Endodermal cell (in vitro differentiated cells): ENCODE measurements around the gene MAN1A2. TPM values are rescaled to one million over a fixed set of nuclear protein-coding genes. Genes with fewer than 3 reads are reported as not detected.
A peak's percentile ranks its signal among the peaks of the same experiment; 100 is the strongest.

Experiments
- DNase-seq: peaks from one replicate; pipeline ENCODE4 v3.0.0-alpha.2; 2017
- H3K27ac ChIP-seq: 2 replicates; pipeline ENCODE4 v1.5.1; 2013; ENCODE audit warnings: mild to moderate bottlenecking, low read depth, low read length, moderate library complexity
- H3K27me3 ChIP-seq: 2 replicates; pipeline ENCODE4 v1.6.1; 2013; ENCODE audit warnings: mild to moderate bottlenecking, low read length, moderate library complexity; ENCODE audit not compliant: insufficient read depth, control insufficient read depth, poor library complexity, severe bottlenecking
- H3K36me3 ChIP-seq: 2 replicates; pipeline ENCODE4 v1.7.0; 2013; ENCODE audit warnings: mild to moderate bottlenecking, low read length, moderate library complexity; ENCODE audit not compliant: control insufficient read depth, insufficient read depth
- H3K4me1 ChIP-seq: one replicate; pipeline ENCODE4 v1.7.0; 2013; ENCODE audit warnings: low read length; ENCODE audit not compliant: control insufficient read depth, insufficient read depth
- H3K4me3 ChIP-seq: 2 replicates; pipeline ENCODE4 v1.5.1; 2013; ENCODE audit warnings: mild to moderate bottlenecking, low read length, moderate library complexity
- H3K9ac ChIP-seq: 2 replicates; pipeline ENCODE4 v1.6.1; 2013; ENCODE audit warnings: mild to moderate bottlenecking, low read length, moderate library complexity; ENCODE audit not compliant: poor library complexity, severe bottlenecking; ENCODE audit errors: extremely low read depth
- H3K9me3 ChIP-seq: 2 replicates; pipeline ENCODE4 v1.6.1; 2013; ENCODE audit warnings: mild to moderate bottlenecking, low read length, moderate library complexity; ENCODE audit not compliant: control insufficient read depth
- H3K27ac Mint-ChIP-seq: 2 replicates; pipeline ENCODE4 v1.8.0; 2020; ENCODE audit warnings: mixed read lengths
- H3K27me3 Mint-ChIP-seq: 2 replicates; pipeline ENCODE4 v1.8.0; 2021; ENCODE audit warnings: mild to moderate bottlenecking, mixed read lengths; ENCODE audit not compliant: insufficient read depth
- H3K36me3 Mint-ChIP-seq: 2 replicates; pipeline ENCODE4 v1.8.0; 2020; ENCODE audit warnings: low read depth, mixed read lengths
- H3K4me1 Mint-ChIP-seq: 2 replicates; pipeline ENCODE4 v1.8.0; 2020; ENCODE audit warnings: mixed read lengths
- H3K4me3 Mint-ChIP-seq: 2 replicates; pipeline ENCODE4 v1.8.0; 2020; ENCODE audit warnings: mild to moderate bottlenecking, moderate library complexity, mixed read lengths
- H3K9me3 Mint-ChIP-seq: 2 replicates; pipeline ENCODE4 v1.8.0; 2020; ENCODE audit warnings: mild to moderate bottlenecking, mixed read lengths
- CTCF ChIP-seq: fragments of 200-600 bp; sonication (generic); conservative IDR thresholded peaks from 2 replicates; pipeline ENCODE4 v1.5.0; 2021; ENCODE audit warnings: antibody characterized with exemption, mild to moderate bottlenecking
- WGBS, 2 experiments: methylation state at CpG; one replicate each; pipeline versions ENCODE4 v1.1.5 to v1.1.7; 2013; ENCODE audit warnings: missing lambda C conversion rate in 2 of 2, mixed read lengths in 1 of 2; ENCODE audit not compliant: insufficient coverage in 1 of 2, insufficient read length in 1 of 2; 5-methylcytosine and 5-hydroxymethylcytosine counted together
- total RNA-seq, 2 donors: library from RNA; stranded (reverse); fragmentation: NEBNext Ultra II Directional in 1 of 2; extraction: Animal tissue kit (Norgen Biotek cat#: 25700) in 1 of 2; gene quantifications; 2 replicates in 1 of 2; 3 replicates in 1 of 2; pipeline ENCODE4 v1.2.1, GENCODE V29; 2021

MAN1A2 gene
- total RNA-seq, 2 donors from 2014 or later: 33.3 to 40.9 TPM

GRCh38 chr1:117364240-117364639, 3.0 kb upstream of the MAN1A2 start:
- peaks cover 25% of the 10 kb centered on the region for H3K4me1 Mint-ChIP-seq
- Histone ChIP-seq H3K9me3 (no peaks in the 10 kb centered on the region), H3K4me3 (no peak overlapping the region), H3K4me1 (no peaks in the 10 kb centered on the region), H3K27ac (no peak overlapping the region), H3K27me3 (no peaks in the 10 kb centered on the region), H3K9ac (no peak overlapping the region), H3K36me3 (no peaks in the 10 kb centered on the region)
- peaks cover 2% of the 10 kb centered on the region for H3K27me3 Mint-ChIP-seq
- TF ChIP-seq CTCF: no peak
- 86 to 95% methylated on average over 2 to 3 of the region's 4 CpGs for WGBS, 2 experiments
- no peak for DNase-seq
- peaks cover 1% of the 10 kb centered on the region for H3K9me3 Mint-ChIP-seq
- H3K4me3 Mint-ChIP-seq: no peak overlapping the region
- H3K27ac Mint-ChIP-seq: no peak overlapping the region
- no peaks in the 10 kb centered on the region for H3K36me3 Mint-ChIP-seq

DNA sequence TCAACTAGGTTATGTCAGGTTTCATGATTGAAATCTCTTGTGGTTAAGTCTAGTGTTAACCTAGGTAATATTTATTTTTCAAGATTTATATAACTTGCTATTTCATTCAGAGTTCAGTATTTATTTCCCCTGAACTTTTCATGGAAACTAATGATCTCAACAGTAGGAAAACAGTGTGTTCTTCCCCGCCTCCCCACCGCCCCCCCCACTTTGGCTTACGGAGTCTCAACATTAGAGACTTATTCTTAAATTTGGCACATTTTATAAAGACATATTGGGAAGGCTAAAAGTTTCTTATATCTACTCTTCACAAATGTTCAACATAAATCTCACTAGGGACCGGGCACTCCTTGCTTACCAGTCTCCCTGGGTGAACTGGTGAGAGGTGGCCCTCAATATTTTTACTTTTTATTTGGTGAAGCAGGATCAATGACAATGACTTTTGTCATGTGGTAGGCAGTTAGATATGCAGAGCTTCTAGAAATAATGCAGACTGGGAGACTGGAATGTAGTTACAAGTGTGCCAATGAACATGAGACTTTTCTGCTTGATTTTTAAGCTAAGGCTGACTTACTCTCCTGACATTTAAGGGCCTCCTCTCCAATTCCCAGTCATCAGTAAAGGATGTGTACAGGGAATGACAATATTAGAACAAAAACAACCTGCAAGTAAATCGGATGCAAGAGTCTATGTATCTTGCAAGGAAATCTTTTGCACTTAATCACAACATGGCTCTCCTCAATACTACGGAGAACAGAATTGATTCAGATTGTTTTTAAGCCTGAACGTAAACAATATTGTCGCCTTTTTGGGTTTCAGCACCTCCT, 1.7 kb upstream of the MAN1A2 start:
- no peaks in the 10 kb centered on the region for H3K27me3 ChIP-seq
- WGBS, 2 experiments: 35 to 68% methylated on average over 2 to 8 of the region's 8 CpGs
- H3K36me3 ChIP-seq: no peaks in the 10 kb centered on the region
- Mint-ChIP-seq H3K27me3 (peaks cover 2% of the 10 kb centered on the region), H3K4me1 (peaks cover 30% of the 10 kb centered on the region), H3K27ac (peak overlapping the region; percentile 98), H3K36me3 (no peaks in the 10 kb centered on the region), H3K4me3 (peak overlapping the region; percentile 69), H3K9me3 (no peaks in the 10 kb centered on the region)
- no peak for DNase-seq
- no peaks in the 10 kb centered on the region for H3K4me1 ChIP-seq
- no peaks in the 10 kb centered on the region for H3K9me3 ChIP-seq
- peak overlapping the region; percentile 77 for H3K9ac ChIP-seq
- peak overlapping the region; percentile 95 for H3K4me3 ChIP-seq
- no peak overlapping the region for H3K27ac ChIP-seq
- no peak for TF ChIP-seq CTCF

- Mint-ChIP-seq H3K27me3 (peaks cover 2% of the 10 kb centered on the region), H3K27ac (peak overlapping the region; percentile 98), H3K4me3 (peak overlapping the region; percentile 69), H3K36me3 (no peaks in the 10 kb centered on the region), H3K4me1 (peaks cover 34% of the 10 kb centered on the region), H3K9me3 (no peaks in the 10 kb centered on the region)
- TF ChIP-seq CTCF: peak; percentile 37
- Histone ChIP-seq H3K27me3 (no peaks in the 10 kb centered on the region), H3K9ac (peak overlapping the region; percentile 77), H3K9me3 (no peaks in the 10 kb centered on the region), H3K4me1 (no peaks in the 10 kb centered on the region), H3K4me3 (peak overlapping the region; percentile 95), H3K36me3 (no peaks in the 10 kb centered on the region), H3K27ac (peak overlapping the region; percentile 79)
- peak; percentile 90 for DNase-seq
- 1% methylated on average over 23 to 75 of the region's 75 CpGs for WGBS, 2 experiments
Measured at GRCh38 chr1:117366177-117367045, 838 bp upstream of the MAN1A2 start.
